Stomach (tissue), 4 donors: ENCODE results near the gene RAB1A.

Source experiments
- POLR2A ChIP-seq, 4 donors: fragments of 450-650 bp; IDR thresholded peaks; one replicate each; pipeline ENCODE4 v1.6.1; 2016; ENCODE audit warnings: antibody characterized with exemption in 4 of 4, control low read depth in 2 of 4, mild to moderate bottlenecking in 1 of 4, moderate library complexity in 1 of 4
- TF ChIP-seq, protein P1 (sequence below), 7 experiments: fragments of 450-650 bp in 4 of 7; fragments of 200-600 bp in 3 of 7; sonication (generic) in 3 of 7; IDR thresholded peaks; one replicate each; pipeline ENCODE4 v1.5.1; 2016 to 2019; ENCODE audit warnings: antibody characterized with exemption in 7 of 7, control low read depth in 2 of 7, mild to moderate bottlenecking in 1 of 7

DNA sequence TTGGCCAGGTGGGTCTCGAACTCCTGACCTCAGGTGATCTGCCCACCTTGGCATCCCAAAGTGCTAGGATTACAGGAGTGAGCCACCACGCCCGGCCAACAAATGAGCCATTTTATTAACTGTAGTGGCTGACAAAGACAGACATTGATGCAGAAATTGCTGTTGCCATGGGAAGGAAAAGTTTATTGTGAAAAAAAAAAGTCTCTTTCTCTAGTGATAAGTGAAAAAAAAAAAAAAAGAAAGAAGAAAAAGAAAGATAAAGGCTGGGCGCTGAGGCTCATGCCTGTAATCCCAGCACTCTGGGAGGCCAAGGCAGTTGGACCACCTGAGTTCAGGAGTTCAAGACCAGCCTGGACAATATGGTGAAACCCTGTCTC is 39.8 kb upstream of the RAB1A start:
- TF ChIP-seq, protein P1, sequence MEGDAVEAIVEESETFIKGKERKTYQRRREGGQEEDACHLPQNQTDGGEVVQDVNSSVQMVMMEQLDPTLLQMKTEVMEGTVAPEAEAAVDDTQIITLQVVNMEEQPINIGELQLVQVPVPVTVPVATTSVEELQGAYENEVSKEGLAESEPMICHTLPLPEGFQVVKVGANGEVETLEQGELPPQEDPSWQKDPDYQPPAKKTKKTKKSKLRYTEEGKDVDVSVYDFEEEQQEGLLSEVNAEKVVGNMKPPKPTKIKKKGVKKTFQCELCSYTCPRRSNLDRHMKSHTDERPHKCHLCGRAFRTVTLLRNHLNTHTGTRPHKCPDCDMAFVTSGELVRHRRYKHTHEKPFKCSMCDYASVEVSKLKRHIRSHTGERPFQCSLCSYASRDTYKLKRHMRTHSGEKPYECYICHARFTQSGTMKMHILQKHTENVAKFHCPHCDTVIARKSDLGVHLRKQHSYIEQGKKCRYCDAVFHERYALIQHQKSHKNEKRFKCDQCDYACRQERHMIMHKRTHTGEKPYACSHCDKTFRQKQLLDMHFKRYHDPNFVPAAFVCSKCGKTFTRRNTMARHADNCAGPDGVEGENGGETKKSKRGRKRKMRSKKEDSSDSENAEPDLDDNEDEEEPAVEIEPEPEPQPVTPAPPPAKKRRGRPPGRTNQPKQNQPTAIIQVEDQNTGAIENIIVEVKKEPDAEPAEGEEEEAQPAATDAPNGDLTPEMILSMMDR (IDR thresholded peaks at IDR 0.05), result no peak
- no peak for TF ChIP-seq POLR2A (IDR thresholded peaks at IDR 0.05)
